Ishikawa (cell line): ENCODE measurements around the gene HS3ST3A1.

ENCODE experiments used
- CEBPB ChIP-seq: IDR thresholded peaks from 2 replicates; pipeline ENCODE4 v1.6.1; 2012
- CREB1 ChIP-seq: IDR thresholded peaks from 2 replicates; pipeline ENCODE4 v1.6.1; 2012; ENCODE audit warnings: low read depth
- EGR1 ChIP-seq: IDR thresholded peaks from 2 replicates; pipeline ENCODE4 v1.6.1; 2012
- EP300 ChIP-seq: IDR thresholded peaks from 2 replicates; pipeline ENCODE4 v1.6.1; 2012; ENCODE audit warnings: borderline replicate concordance
- FOXM1 ChIP-seq: IDR thresholded peaks from 2 replicates; pipeline ENCODE4 v1.6.1; 2012; ENCODE audit warnings: low read depth, borderline replicate concordance
- NFIC ChIP-seq: IDR thresholded peaks from 2 replicates; pipeline ENCODE4 v1.6.1; 2012
- RAD21 ChIP-seq: IDR thresholded peaks from 2 replicates; pipeline ENCODE4 v1.6.1; 2012; ENCODE audit warnings: low read depth
- TAF1 ChIP-seq: IDR thresholded peaks from 2 replicates; pipeline ENCODE4 v1.6.1; 2012; ENCODE audit warnings: low read depth, mild to moderate bottlenecking
- TCF12 ChIP-seq: IDR thresholded peaks from 2 replicates; pipeline ENCODE4 v1.6.1; 2012; ENCODE audit warnings: low read depth
- TEAD4 ChIP-seq: IDR thresholded peaks from 2 replicates; pipeline ENCODE4 v1.6.1; 2012
- USF1 ChIP-seq: IDR thresholded peaks from 2 replicates; pipeline ENCODE4 v1.6.1; 2012
- YY1 ChIP-seq: IDR thresholded peaks from 2 replicates; pipeline ENCODE4 v1.6.1; 2012; ENCODE audit warnings: low read depth
- ZBTB7A ChIP-seq: IDR thresholded peaks from 2 replicates; pipeline ENCODE4 v1.6.1; 2012; ENCODE audit warnings: low read depth
- TF ChIP-seq, protein P1 (sequence below): IDR thresholded peaks from 2 replicates; pipeline ENCODE4 v1.6.1; 2012
- TF ChIP-seq, protein P2 (sequence below): IDR thresholded peaks from 2 replicates; pipeline ENCODE4 v1.6.1; 2012; ENCODE audit warnings: low read depth, mild to moderate bottlenecking

HS3ST3A1 gene

DNA sequence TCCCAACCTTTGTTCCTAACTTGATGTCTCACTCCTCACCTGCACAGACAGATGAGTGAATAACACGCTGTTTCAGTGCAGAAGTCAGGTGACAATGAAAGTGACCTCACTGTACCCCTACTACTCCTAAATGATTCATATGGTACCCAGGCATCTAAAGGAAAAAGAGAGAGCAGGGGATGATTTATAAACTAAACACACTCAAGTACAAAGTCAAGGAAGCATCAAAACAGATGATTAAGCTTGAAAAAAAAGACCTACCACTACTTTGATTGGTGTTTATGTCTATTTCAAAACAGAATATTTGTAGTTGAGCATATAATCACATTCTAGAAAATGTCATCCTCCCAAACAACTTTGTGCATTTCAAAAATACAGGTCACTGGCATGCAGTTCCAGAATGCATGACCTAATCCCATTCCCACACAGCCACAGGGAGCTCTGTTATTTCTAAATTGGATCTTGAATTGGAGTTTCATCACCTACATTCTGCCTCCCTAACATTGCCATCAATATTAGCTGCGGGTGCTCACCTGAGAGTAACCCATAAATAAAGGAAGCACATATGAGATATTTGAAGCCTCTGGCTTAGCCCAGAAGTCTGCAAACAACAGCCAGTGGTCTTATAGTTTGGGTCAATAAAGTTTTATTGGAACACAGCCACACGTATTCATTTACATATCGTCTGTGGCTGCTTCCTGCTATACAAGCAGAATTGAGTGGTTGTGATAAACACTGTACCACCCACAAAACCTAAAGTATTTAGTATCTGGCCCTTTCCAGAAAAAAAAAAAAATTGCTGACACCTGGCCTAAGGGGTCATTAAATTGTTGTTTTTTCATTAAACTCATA lies 14.0 kb downstream of the HS3ST3A1 start:
- TF ChIP-seq EP300 (no peak), TAF1 (no peak), ZBTB7A (no peak), NFIC (no peak), TCF12 (no peak), CREB1 (no peak), YY1 (no peak), CEBPB (no peak)
- TF ChIP-seq, protein P1, sequence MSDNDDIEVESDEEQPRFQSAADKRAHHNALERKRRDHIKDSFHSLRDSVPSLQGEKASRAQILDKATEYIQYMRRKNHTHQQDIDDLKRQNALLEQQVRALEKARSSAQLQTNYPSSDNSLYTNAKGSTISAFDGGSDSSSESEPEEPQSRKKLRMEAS, result no peak

- TF ChIP-seq CEBPB (no peak), YY1 (no peak), USF1 (no peak)
- TF ChIP-seq, protein P1, result no peak
Measured at GRCh38 chr17:13584701-13585080, 17.0 kb downstream of the HS3ST3A1 start.

DNA sequence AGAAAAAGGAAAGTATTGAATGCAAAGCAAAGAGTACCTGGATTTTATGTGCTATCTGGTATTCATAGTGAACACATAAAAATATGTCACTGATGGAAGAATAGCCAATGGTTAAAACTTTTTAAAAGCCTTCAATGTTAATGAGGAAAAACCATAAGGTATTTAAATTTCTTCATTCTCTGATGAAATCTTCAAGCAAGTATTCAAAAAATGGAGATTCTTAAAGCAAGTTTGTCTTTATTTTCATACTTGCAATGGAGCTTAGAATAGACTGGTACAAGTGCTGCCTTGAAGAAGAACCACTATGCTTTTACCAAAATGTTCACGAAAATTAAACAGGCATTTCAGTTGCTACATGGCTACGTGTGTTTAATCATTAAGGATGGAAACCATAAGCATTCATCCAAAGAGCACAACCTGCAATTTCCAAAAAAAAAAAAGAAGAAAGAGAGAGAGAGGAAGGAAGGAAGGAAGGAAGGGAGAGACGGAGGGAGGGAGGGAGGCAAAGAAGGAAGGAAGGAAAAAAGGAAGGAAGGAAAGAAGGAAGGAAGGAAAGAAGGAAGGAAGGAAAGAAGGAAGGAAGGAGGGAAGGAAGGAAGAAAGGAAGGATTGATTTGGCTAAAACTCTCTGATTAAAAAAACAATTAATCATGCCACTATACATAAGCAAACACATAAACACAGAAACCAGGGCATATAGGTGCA lies 17.6 kb downstream of the HS3ST3A1 start:
- TF ChIP-seq TCF12, result no peak
- no peak for TF ChIP-seq RAD21
- TF ChIP-seq FOXM1, result no peak
- TF ChIP-seq YY1, result no peak
- TF ChIP-seq, protein P2, sequence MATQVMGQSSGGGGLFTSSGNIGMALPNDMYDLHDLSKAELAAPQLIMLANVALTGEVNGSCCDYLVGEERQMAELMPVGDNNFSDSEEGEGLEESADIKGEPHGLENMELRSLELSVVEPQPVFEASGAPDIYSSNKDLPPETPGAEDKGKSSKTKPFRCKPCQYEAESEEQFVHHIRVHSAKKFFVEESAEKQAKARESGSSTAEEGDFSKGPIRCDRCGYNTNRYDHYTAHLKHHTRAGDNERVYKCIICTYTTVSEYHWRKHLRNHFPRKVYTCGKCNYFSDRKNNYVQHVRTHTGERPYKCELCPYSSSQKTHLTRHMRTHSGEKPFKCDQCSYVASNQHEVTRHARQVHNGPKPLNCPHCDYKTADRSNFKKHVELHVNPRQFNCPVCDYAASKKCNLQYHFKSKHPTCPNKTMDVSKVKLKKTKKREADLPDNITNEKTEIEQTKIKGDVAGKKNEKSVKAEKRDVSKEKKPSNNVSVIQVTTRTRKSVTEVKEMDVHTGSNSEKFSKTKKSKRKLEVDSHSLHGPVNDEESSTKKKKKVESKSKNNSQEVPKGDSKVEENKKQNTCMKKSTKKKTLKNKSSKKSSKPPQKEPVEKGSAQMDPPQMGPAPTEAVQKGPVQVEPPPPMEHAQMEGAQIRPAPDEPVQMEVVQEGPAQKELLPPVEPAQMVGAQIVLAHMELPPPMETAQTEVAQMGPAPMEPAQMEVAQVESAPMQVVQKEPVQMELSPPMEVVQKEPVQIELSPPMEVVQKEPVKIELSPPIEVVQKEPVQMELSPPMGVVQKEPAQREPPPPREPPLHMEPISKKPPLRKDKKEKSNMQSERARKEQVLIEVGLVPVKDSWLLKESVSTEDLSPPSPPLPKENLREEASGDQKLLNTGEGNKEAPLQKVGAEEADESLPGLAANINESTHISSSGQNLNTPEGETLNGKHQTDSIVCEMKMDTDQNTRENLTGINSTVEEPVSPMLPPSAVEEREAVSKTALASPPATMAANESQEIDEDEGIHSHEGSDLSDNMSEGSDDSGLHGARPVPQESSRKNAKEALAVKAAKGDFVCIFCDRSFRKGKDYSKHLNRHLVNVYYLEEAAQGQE, result no peak
- TF ChIP-seq NFIC, result no peak
- TF ChIP-seq, protein P1, result no peak
- TF ChIP-seq EP300, result no peak
- no peak for TF ChIP-seq ZBTB7A
- TF ChIP-seq TAF1, result no peak
- no peak for TF ChIP-seq CREB1
- no peak for TF ChIP-seq CEBPB
- TF ChIP-seq TEAD4, result no peak

DNA sequence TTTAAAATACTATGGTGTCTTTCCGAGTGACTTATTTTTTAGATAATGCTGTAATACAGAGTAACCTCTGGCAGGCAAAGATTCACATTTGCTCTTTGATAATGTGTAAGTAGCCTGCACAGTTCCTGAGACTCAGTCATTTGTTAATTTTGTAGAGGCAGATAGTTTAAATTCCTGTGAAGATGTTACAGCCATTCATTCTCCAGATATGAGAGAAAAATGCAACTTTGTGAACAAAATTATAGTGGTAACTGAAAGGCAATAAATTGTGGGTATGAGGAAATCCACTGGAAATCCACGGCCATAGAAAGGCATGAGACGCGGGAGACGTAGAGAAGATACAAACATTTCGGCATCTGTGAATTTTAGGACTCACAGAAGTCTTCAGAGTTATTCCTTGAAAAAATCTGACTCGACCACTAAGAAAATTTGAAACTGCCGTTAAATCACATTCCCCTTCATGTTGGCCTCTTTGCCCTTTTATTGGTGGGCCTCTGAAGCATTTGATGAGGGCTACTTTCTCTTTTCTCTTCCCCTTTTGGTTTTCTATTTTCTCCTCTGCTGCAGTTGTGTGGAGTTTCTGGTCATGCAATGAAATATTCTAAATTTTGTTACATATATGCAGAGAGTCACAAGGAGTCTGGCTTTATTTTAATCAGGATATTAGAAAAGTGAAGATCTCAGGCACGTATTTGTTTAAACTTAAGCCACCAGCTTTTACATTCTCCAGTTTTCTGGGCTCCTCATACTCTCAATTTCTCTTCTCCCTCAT lies 18.8 kb downstream of the HS3ST3A1 start:
- no peak for TF ChIP-seq TAF1
- TF ChIP-seq EGR1, result no peak
- TF ChIP-seq EP300, result no peak
- TF ChIP-seq, protein P1, result no peak
- TF ChIP-seq, protein P2, result no peak
- no peak for TF ChIP-seq NFIC
- no peak for TF ChIP-seq ZBTB7A

- no peak for TF ChIP-seq USF1
- TF ChIP-seq CREB1, result no peak
- TF ChIP-seq EP300, result no peak
- TF ChIP-seq EGR1, result no peak
- no peak for TF ChIP-seq RAD21
- no peak for TF ChIP-seq FOXM1
- TF ChIP-seq, protein P1, result no peak
- TF ChIP-seq YY1, result no peak
- no peak for TF ChIP-seq ZBTB7A
- TF ChIP-seq TEAD4, result no peak
- TF ChIP-seq, protein P2, result no peak
- no peak for TF ChIP-seq CEBPB
Measured at GRCh38 chr17:13581925-13582324, 19.8 kb downstream of the HS3ST3A1 start.
